ENCODE measurements around the gene UNK. TPM values are rescaled to one million over a fixed set of nuclear protein-coding genes. Genes with fewer than 3 reads are reported as not detected.
A peak's percentile ranks its signal among the peaks of the same experiment; 100 is the strongest.

The UNK gene
- total and polyA plus RNA-seq, 8 donors = 3.5 to 102 (median 19.5) TPM

DNA sequence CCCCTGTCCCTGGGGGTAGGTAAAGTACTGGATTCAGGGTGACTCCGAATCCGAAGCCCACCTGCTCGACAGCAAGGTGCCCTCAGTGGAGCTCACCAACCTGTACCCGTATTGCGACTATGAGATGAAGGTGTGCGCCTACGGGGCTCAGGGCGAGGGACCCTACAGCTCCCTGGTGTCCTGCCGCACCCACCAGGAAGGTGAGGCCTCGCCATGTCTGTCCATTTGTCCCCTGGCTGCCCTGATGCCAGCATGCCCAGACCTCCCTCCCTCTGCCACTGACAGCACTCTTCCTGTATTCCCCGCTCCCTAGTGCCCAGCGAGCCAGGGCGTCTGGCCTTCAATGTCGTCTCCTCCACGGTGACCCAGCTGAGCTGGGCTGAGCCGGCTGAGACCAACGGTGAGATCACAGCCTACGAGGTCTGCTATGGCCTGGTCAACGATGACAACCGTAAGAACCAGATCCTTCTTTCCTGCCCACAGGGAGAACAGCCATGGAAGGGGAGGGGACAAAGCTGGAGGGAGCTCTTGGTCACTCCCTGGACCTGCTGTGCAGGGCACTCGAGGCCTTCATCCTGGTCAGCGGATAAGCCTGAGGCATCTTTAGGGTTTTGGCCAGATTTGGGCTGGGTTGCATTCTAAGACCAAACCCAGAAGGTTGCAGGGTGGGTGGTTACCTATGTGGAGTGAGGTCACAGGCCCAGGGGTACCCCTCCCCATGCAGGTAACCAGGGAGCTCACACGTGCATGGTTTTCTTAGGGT is 33.8 kb upstream of the UNK start:
- intact Hi-C loops (cut with DNase I; ENCODE audit: low total_unique reads) = no loop called here
- no peak for DNase-seq
- 88 to 91% (median 90%) methylated on average over 23 of the region's 23 CpGs for WGBS, 5 donors
- TF ChIP-seq EP300 (IDR thresholded peaks at IDR 0.05) (no peak), POLR2A (IDR thresholded peaks at IDR 0.05) (no peak), POLR2AphosphoS5 (IDR thresholded peaks at IDR 0.05) (no peak)
- TF ChIP-seq, protein P1, sequence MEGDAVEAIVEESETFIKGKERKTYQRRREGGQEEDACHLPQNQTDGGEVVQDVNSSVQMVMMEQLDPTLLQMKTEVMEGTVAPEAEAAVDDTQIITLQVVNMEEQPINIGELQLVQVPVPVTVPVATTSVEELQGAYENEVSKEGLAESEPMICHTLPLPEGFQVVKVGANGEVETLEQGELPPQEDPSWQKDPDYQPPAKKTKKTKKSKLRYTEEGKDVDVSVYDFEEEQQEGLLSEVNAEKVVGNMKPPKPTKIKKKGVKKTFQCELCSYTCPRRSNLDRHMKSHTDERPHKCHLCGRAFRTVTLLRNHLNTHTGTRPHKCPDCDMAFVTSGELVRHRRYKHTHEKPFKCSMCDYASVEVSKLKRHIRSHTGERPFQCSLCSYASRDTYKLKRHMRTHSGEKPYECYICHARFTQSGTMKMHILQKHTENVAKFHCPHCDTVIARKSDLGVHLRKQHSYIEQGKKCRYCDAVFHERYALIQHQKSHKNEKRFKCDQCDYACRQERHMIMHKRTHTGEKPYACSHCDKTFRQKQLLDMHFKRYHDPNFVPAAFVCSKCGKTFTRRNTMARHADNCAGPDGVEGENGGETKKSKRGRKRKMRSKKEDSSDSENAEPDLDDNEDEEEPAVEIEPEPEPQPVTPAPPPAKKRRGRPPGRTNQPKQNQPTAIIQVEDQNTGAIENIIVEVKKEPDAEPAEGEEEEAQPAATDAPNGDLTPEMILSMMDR (IDR thresholded peaks at IDR 0.05) = no peak
- H3K4me3 ChIP-seq = no peak overlapping the region
- no peaks in the 10 kb centered on the region for H3K9me3 ChIP-seq
- no peaks in the 10 kb centered on the region for H3K27me3 ChIP-seq
- peaks cover 13 to 89% (median 71%) of the 10 kb centered on the region in 4 donors for H3K36me3 ChIP-seq
- H3K27ac ChIP-seq = no peak overlapping the region
- peaks cover 12 to 57% (median 32%) of the 10 kb centered on the region in 4 donors for H3K4me1 ChIP-seq

DNA sequence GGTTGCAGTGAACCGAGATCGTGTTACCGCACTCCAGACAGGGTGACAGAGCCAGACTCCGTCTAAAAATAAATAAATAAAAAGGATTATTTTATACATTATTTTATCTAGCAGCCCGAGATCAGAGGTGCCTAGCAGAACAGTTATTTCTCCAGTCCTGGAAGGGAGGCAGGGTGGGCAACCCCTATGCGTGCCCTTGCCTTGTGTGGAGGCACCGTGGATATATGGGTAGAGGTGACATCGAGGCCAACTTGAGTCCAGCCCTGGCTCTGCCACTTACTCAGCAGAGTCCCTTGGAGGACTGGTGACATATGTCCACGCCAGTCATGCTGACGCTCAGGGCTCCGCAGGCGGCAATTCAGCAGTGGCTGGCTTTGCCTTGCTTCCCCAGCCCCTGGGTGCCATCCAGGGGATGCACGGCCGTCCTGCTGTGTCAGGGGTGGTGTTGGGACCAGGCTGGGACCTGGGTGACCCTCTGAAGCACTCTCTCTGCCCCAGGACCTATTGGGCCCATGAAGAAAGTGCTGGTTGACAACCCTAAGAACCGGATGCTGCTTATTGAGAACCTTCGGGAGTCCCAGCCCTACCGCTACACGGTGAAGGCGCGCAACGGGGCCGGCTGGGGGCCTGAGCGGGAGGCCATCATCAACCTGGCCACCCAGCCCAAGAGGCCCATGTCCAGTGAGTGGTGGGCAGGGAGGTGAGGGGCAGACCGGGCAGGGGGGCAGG is 32.8 kb upstream of the UNK start:
- intact Hi-C loops (cut with DNase I; ENCODE audit: low total_unique reads) = no loop called here
- no peaks in the 10 kb centered on the region for H3K9me3 ChIP-seq
- no peak overlapping the region for H3K27ac ChIP-seq
- H3K4me3 ChIP-seq = no peak overlapping the region
- TF ChIP-seq EP300 (IDR thresholded peaks at IDR 0.05) = no peak
- no peak for TF ChIP-seq POLR2A (IDR thresholded peaks at IDR 0.05)
- TF ChIP-seq POLR2AphosphoS5 (IDR thresholded peaks at IDR 0.05) = no peak
- TF ChIP-seq, protein P1 (IDR thresholded peaks at IDR 0.05) = no peak
- peaks cover 20 to 90% (median 73%) of the 10 kb centered on the region in 4 donors for H3K36me3 ChIP-seq
- no peak for DNase-seq
- no peaks in the 10 kb centered on the region for H3K27me3 ChIP-seq
- 84 to 91% (median 88%) methylated on average over 16 to 24 of the region's 24 CpGs for WGBS, 5 donors
- peaks cover 12 to 57% (median 32%) of the 10 kb centered on the region in 4 donors for H3K4me1 ChIP-seq

DNA sequence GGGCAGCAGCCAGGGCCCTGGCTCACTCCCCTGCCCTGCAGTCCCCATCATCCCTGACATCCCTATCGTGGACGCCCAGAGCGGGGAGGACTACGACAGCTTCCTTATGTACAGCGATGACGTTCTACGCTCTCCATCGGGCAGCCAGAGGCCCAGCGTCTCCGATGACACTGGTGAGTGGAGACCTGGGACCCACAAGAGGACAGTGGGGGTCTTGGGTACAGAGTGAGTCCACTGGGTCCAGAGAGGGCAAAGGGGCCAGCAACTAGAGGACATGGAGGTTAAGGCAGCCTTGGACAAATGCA is 32.2 kb upstream of the UNK start:
- WGBS, 5 donors = 89 to 95% (median 92%) methylated on average over 3 to 10 of the region's 10 CpGs
- H3K9me3 ChIP-seq = no peaks in the 10 kb centered on the region
- no peak overlapping the region for H3K27ac ChIP-seq
- TF ChIP-seq, protein P1 (IDR thresholded peaks at IDR 0.05) = no peak
- TF ChIP-seq EP300 (IDR thresholded peaks at IDR 0.05) = no peak
- H3K27me3 ChIP-seq = no peaks in the 10 kb centered on the region
- H3K36me3 ChIP-seq = peaks cover 23 to 95% (median 76%) of the 10 kb centered on the region in 4 donors
- intact Hi-C loops (cut with DNase I; ENCODE audit: low total_unique reads) = no loop called here
- H3K4me1 ChIP-seq = peaks cover 12 to 53% (median 32%) of the 10 kb centered on the region in 4 donors
- no peak for DNase-seq
- no peak overlapping the region for H3K4me3 ChIP-seq

DNA sequence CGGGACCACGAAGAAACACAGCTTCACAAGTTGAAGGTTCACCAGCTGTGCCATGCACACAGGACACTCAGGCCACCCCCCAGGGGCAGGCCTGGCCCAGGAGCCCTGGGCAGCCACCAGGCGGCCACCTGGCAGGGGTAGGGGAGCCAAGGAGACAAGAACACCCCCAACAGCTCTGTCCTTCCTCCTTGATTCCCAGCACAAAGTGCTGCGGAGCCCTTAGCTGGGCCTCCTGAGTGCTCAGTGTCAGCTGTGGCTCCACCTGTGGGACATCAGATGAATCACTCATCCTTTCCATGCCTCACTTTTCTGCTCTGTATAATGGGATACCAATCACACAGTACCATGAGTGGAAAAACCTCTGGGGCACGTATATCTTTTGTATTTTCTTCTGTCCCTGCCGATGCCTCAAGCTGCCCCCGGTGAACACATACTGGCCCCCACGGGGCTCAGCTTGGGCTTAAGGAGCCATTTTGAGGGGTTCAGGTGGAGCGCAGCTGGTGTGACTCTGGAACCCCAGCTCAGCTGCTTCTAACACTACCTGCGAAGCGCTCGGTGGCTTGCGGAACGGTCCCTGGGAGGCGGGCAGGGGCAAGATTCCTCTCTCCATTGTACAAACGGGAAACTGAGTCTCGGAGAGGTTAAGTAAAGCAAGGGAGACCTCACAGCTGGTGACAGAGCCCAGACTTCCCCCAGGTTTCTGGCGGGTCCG is 31.6 kb upstream of the UNK start:
- H3K9me3 ChIP-seq = no peaks in the 10 kb centered on the region
- WGBS, 5 donors = 74 to 82% (median 77%) methylated on average over 18 to 19 of the region's 19 CpGs
- no peak for DNase-seq
- H3K27ac ChIP-seq = peak overlapping the region in 2 of 5 donors; percentile 49 to 79
- peak overlapping the region; percentile 38 to 50 (median 46) for H3K4me3 ChIP-seq
- H3K4me1 ChIP-seq = peaks cover 9 to 47% (median 29%) of the 10 kb centered on the region in 4 donors
- TF ChIP-seq EP300 (IDR thresholded peaks at IDR 0.05) = no peak
- TF ChIP-seq, protein P1 (IDR thresholded peaks at IDR 0.05) = no peak
- peaks cover 29 to 100% (median 82%) of the 10 kb centered on the region in 4 donors for H3K36me3 ChIP-seq
- intact Hi-C loops (cut with DNase I; ENCODE audit: low total_unique reads) = no loop called here
- H3K27me3 ChIP-seq = no peaks in the 10 kb centered on the region
